Superior temporal gyrus (tissue), 1 donor: Measurements from ENCODE around the gene ANKRD17.
A peak's percentile ranks its signal among the peaks of the same experiment; 100 is the strongest.

Experiments used
- DNase-seq: peaks from one replicate; pipeline ENCODE4 v3.0.0-alpha.2; 2016; ENCODE audit errors: extremely low spot score

ANKRD17 gene

GRCh38 chr4:73127839-73128453, 130.7 kb downstream of the ANKRD17 start:
- peak; percentile 65 for DNase-seq

GRCh38 chr4:73109493-73109892, 149.1 kb downstream of the ANKRD17 start:
- DNase-seq, result no peak

GRCh38 chr4:73104695-73105094, 153.9 kb downstream of the ANKRD17 start:
- DNase-seq, result no peak

GRCh38 chr4:73103799-73104503, 154.6 kb downstream of the ANKRD17 start:
- no peak for DNase-seq

GRCh38 chr4:73099143-73099542, 159.5 kb downstream of the ANKRD17 start:
- DNase-seq, result no peak

- DNase-seq, result no peak
Measured at GRCh38 chr4:73098713-73099112, 159.9 kb downstream of the ANKRD17 start.

GRCh38 chr4:73098016-73098415, 160.6 kb downstream of the ANKRD17 start:
- DNase-seq, result no peak

GRCh38 chr4:73092868-73093267, 165.7 kb downstream of the ANKRD17 start:
- DNase-seq, result no peak

GRCh38 chr4:73090738-73091137, 167.9 kb downstream of the ANKRD17 start:
- no peak for DNase-seq

- DNase-seq, result no peak
Measured at GRCh38 chr4:73087871-73088270, 170.7 kb downstream of the ANKRD17 start.

GRCh38 chr4:73086095-73086868, 172.3 kb downstream of the ANKRD17 start:
- no peak for DNase-seq

- no peak for DNase-seq
Measured at GRCh38 chr4:73080789-73081188, 177.8 kb downstream of the ANKRD17 start.

- DNase-seq, result no peak
Measured at GRCh38 chr4:73075832-73076231, 182.8 kb downstream of the ANKRD17 start.

GRCh38 chr4:73070074-73070390, 188.6 kb downstream of the ANKRD17 start:
- no peak for DNase-seq

- peak; percentile 99 for DNase-seq
Measured at GRCh38 chr4:73069338-73070073, 189.1 kb downstream of the ANKRD17 start, which contains the start of gene COX18. Gene COX18 (minus strand): TSS chr4:73069716. CDS start chr4:73069649, 67 bp downstream.

- peak; percentile 55 for DNase-seq
Measured at GRCh38 chr4:73068491-73069337, 189.9 kb downstream of the ANKRD17 start.

- DNase-seq, result no peak
Measured at GRCh38 chr4:73067971-73068394, 190.6 kb downstream of the ANKRD17 start.

- no peak for DNase-seq
Measured at GRCh38 chr4:73066928-73067327, 191.7 kb downstream of the ANKRD17 start.

GRCh38 chr4:73066445-73066844, 192.2 kb downstream of the ANKRD17 start:
- no peak for DNase-seq

GRCh38 chr4:73064536-73064935, 194.1 kb downstream of the ANKRD17 start:
- no peak for DNase-seq

- DNase-seq, result peak; percentile 59
Measured at GRCh38 chr4:73055241-73055897, 203.2 kb downstream of the ANKRD17 start.
